ENCODE data around the gene MED26.

DNA sequence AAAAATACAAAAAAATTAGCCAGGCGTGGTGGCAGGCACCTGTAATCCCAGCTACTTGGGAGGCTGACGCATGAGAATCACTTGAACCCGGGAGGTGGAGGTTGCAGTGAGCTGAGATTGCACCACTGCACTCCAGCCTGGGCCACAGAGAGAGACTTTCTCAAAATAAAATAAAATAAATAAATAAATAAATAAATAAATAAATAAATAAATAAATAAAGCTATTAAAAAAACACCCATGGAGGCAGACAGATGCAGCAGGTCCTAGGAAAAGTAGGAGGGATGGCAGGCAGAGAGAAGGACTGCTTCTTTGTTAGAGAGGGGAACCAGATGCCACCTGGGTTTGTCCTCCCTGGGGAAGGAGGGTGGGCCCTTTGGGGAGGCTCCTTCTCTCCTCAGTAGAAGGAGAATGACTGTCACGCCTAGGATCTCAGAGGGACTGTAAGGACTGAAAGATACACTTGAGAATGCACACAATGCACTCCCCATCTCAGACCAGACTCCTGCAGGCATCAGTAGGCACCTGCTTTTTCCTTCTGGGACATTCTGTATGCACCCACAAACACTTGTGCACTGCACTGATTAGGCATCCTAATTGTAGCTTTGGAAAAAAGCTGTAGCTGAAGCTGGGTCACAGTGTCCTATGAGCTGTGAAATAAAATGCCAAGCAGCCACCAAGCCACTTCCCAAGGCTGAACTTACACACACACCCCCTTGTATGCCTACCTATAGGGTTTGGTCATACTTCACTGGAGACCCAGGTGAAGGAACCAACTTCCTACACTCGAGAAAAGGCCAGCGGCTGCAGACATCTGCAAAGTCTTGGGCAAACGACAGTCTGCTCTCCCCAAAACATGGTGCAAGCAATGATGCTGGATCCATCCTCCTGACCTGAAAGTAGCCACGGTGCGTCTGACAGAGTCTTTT, 36.9 kb downstream of the MED26 start:
- TF ChIP-seq CTCF (IDR thresholded peaks at IDR 0.05) (no peak), POLR2AphosphoS5 (IDR thresholded peaks at IDR 0.05; ENCODE audit: low read depth, low read length) (no peak), SIN3A (IDR thresholded peaks at IDR 0.05; ENCODE audit: borderline replicate concordance, insufficient read depth, low read depth, low read length) (no peak), TCF7L2 (IDR thresholded peaks at IDR 0.05; ENCODE audit: low read depth, low read length) (no peak)

Data from Panc1 (cell line).